Mesenchymal stem cell (in vitro differentiated cells and primary cell): ENCODE data around the gene SYTL3.
"Not testable (repeated sequence)": the region's sequence is repeated elsewhere in the genome, so short reads cannot be mapped to it uniquely, and the experiment has no call there.

Experiments used
- DNase-seq: peaks from one replicate; pipeline ENCODE4 v3.0.0-alpha.2; 2013
- H2AFZ ChIP-seq: one replicate; pipeline ENCODE4 v1.6.1; 2013; ENCODE audit warnings: low read depth, mild to moderate bottlenecking, control low read depth, inconsistent platforms, low read length, moderate library complexity
- H2AK5ac ChIP-seq: 2 replicates; pipeline ENCODE4 v1.6.1; 2013; ENCODE audit warnings: low read length, moderate library complexity, mild to moderate bottlenecking, inconsistent platforms; ENCODE audit not compliant: severe bottlenecking
- H2BK120ac ChIP-seq: one replicate; pipeline ENCODE4 v1.6.1; 2013; ENCODE audit warnings: low read depth, mild to moderate bottlenecking, inconsistent platforms, low read length, moderate library complexity
- H2BK12ac ChIP-seq, 2 experiments: one replicate each; pipeline ENCODE4 v1.6.1; 2013; ENCODE audit warnings: inconsistent platforms in 2 of 2, low read length in 2 of 2, mild to moderate bottlenecking in 2 of 2, moderate library complexity in 2 of 2, control low read depth in 1 of 2
- H2BK15ac ChIP-seq: one replicate; pipeline ENCODE4 v1.6.1; 2013; ENCODE audit warnings: mild to moderate bottlenecking, low read depth, inconsistent platforms; ENCODE audit not compliant: poor library complexity, severe bottlenecking
- H2BK5ac ChIP-seq: 2 replicates; pipeline ENCODE4 v1.6.1; 2013; ENCODE audit warnings: low read depth, mild to moderate bottlenecking, low read length, control low read depth, inconsistent platforms; ENCODE audit not compliant: poor library complexity, severe bottlenecking
- H3K14ac ChIP-seq, 2 experiments: one replicate each; pipeline ENCODE4 v1.6.1; 2013; ENCODE audit warnings: inconsistent platforms in 2 of 2, low read length in 2 of 2, control low read depth in 1 of 2, mild to moderate bottlenecking in 1 of 2, moderate library complexity in 1 of 2
- H3K18ac ChIP-seq, 2 experiments: one replicate each; pipeline ENCODE4 v1.6.1; 2013; ENCODE audit warnings: inconsistent platforms in 2 of 2, low read length in 2 of 2, control low read depth in 1 of 2, low read depth in 1 of 2, mild to moderate bottlenecking in 1 of 2
- H3K23ac ChIP-seq, 2 experiments: one replicate each; pipeline ENCODE4 v1.6.1; 2013; ENCODE audit warnings: inconsistent platforms in 2 of 2, low read length in 2 of 2, mild to moderate bottlenecking in 2 of 2, moderate library complexity in 2 of 2, control low read depth in 1 of 2
- H3K27ac ChIP-seq: 2 replicates; pipeline ENCODE4 v1.5.1; 2013; ENCODE audit warnings: mild to moderate bottlenecking, moderate library complexity, low read length, control low read depth, inconsistent platforms; ENCODE audit not compliant: poor library complexity, severe bottlenecking
- H3K27me3 ChIP-seq, 2 experiments: 2 replicates each; pipeline versions ENCODE4 v1.6.1 to v1.7.0; 2013; ENCODE audit warnings: low read length in 2 of 2, mild to moderate bottlenecking in 2 of 2, moderate library complexity in 2 of 2, control low read depth in 1 of 2, inconsistent platforms in 1 of 2; ENCODE audit not compliant: control insufficient read depth in 1 of 2, insufficient read depth in 1 of 2
- H3K36me3 ChIP-seq, 2 experiments: 2 replicates each; pipeline versions ENCODE4 v1.6.1 to v1.7.0; 2013; ENCODE audit warnings: low read length in 2 of 2, control low read depth in 1 of 2, inconsistent platforms in 1 of 2, low read depth in 1 of 2, mild to moderate bottlenecking in 1 of 2; ENCODE audit not compliant: insufficient read depth in 2 of 2, control insufficient read depth in 1 of 2
- H3K4ac ChIP-seq, 2 experiments: one replicate each; pipeline ENCODE4 v1.6.1; 2013; ENCODE audit warnings: inconsistent platforms in 2 of 2, low read length in 2 of 2, mild to moderate bottlenecking in 2 of 2, moderate library complexity in 2 of 2, control low read depth in 1 of 2, low read depth in 1 of 2
- H3K4me1 ChIP-seq: 2 replicates; pipeline ENCODE4 v1.6.1; 2013; ENCODE audit warnings: low read depth, low read length, control low read depth; ENCODE audit not compliant: control insufficient read depth, insufficient read depth
- H3K4me2 ChIP-seq: 2 replicates; pipeline ENCODE4 v1.6.1; 2013; ENCODE audit warnings: low read length, mild to moderate bottlenecking, inconsistent platforms; ENCODE audit not compliant: poor library complexity, severe bottlenecking
- H3K4me3 ChIP-seq, 2 experiments: 2 replicates each; pipeline versions ENCODE4 v1.5.1 to v1.7.0; 2013; ENCODE audit warnings: low read length in 2 of 2, mild to moderate bottlenecking in 2 of 2, control low read depth in 1 of 2, low read depth in 1 of 2; ENCODE audit not compliant: insufficient read depth in 1 of 2
- H3K79me1 ChIP-seq: replicated peaks from 2 replicates; pipeline ENCODE4 v1.6.1; 2013; ENCODE audit warnings: mild to moderate bottlenecking, control low read depth, low read length, inconsistent platforms; ENCODE audit not compliant: poor library complexity, severe bottlenecking
- H3K9ac ChIP-seq: 2 replicates; pipeline ENCODE4 v1.7.0; 2013; ENCODE audit warnings: mild to moderate bottlenecking, low read length, moderate library complexity
- H3K9me3 ChIP-seq: 2 replicates; pipeline ENCODE4 v1.7.0; 2013; ENCODE audit warnings: mild to moderate bottlenecking, low read length; ENCODE audit not compliant: control insufficient read depth
- H4K8ac ChIP-seq: one replicate; pipeline ENCODE4 v1.6.1; 2013; ENCODE audit warnings: inconsistent platforms, mild to moderate bottlenecking, low read length, moderate library complexity
- H4K91ac ChIP-seq: one replicate; pipeline ENCODE4 v1.6.1; 2013; ENCODE audit warnings: mild to moderate bottlenecking, low read length, inconsistent platforms
- WGBS: methylation state at CpG from one replicate; pipeline ENCODE4 v1.1.7; 2013; ENCODE audit warnings: mixed read lengths; 5-methylcytosine and 5-hydroxymethylcytosine counted together

SYTL3 gene

DNA sequence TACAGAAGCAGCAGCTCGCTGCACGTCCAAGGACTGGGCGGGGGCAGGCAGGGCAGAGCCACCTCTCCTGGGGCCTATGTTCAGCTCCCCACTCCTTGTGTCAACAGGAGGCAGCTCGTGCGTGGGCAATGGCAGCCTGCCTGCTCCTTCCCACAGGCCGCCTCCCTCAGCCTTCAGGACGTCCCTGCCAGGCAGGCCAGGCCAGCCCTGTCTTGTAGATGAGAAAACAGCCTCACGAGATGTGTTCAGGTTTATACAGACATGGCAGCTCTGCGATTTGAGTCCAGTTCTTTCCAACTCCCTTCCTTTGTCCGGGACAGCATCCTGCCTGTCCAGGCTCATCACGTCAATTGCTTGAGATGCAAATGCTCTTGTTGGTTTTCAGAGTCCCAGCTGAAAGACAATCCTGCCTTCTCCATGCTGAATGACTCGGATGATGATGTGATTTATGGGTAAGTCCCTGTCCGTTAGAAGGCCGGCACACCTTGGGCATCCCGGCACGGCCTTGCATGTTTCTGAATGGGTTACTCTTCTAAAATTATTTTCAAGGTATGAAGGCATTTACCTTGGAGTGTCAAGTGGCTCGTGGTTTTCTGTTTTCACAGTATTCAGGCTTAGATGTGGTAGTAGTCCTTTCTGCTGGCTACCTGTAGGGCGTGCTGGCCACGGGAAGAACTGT, 18.8 kb upstream of the SYTL3 start:
- no peak overlapping the region for H2AK5ac ChIP-seq
- peak overlapping the region in 1 of 2 experiments; percentile 72 for H3K14ac ChIP-seq
- H3K4me1 ChIP-seq, result peaks cover 4% of the 10 kb centered on the region
- peak overlapping the region in 1 of 2 experiments; percentile 60 for H3K4me3 ChIP-seq
- H2BK120ac ChIP-seq, result no peak overlapping the region
- DNase-seq, result no peak
- H2AFZ ChIP-seq, result no peak overlapping the region
- H4K8ac ChIP-seq, result no peak overlapping the region
- peak overlapping the region in 1 of 2 experiments; percentile 37 for H3K18ac ChIP-seq
- no peak overlapping the region for H3K23ac ChIP-seq
- 94% methylated on average over 19 of the region's 19 CpGs for WGBS
- peak overlapping the region; percentile 77 for H3K9ac ChIP-seq
- no peak overlapping the region for H2BK15ac ChIP-seq
- no peak overlapping the region for H4K91ac ChIP-seq
- H3K4me2 ChIP-seq, result no peak overlapping the region
- H3K27me3 ChIP-seq, result no peaks in the 10 kb centered on the region
- H3K27ac ChIP-seq, result no peak overlapping the region
- no peak overlapping the region for H3K4ac ChIP-seq
- H3K36me3 ChIP-seq, result peaks cover 57 to 66% of the 10 kb centered on the region in 2 experiments
- H3K9me3 ChIP-seq, result no peaks in the 10 kb centered on the region
- peaks cover 24% of the 10 kb centered on the region for H3K79me1 ChIP-seq
- H2BK5ac ChIP-seq, result no peak overlapping the region
- H2BK12ac ChIP-seq, result peak overlapping the region in 1 of 2 experiments; percentile 38

DNA sequence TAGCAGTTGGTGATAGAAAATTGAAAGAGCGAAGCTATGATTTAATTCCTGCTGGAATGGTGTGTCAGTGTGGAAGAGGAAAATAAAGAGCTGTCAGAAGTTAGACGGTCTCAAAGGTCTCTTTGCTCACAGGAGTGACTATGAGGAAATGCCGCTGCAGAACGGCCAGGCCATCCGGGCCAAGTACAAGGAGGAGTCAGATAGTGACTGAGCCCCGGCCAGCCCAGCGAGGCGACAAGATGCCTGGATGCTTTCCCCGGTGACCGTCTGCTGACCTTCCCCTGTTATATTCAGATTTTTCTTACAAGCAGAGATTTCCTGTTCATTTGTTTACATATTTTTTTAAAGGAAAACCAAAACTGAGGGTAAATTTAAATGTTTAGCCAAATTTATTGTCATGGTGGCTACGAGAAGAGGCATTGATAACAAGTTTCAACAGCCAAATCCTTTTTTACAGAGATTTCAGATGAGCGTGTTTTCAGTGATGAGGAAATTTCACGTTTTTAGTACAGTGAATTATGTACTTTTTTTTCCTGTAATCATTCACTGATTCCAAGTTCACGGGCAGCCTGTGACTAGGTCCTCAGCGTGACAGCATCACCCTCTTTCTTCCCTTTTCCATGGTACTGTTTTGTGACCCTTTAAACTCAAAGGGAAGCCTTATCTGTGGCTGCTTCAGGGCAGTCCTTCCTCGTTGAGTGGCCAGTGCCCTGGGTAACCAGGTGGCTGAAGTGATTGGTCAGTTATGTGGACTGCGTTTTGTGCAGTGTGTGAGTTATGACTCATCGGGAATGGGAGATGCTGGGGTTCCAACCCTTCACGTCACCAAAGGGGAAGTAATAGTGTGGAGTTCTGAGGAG, 17.9 kb upstream of the SYTL3 start:
- peak overlapping the region; percentile 35 for H4K8ac ChIP-seq
- no peak overlapping the region for H2AK5ac ChIP-seq
- H3K4ac ChIP-seq, result no peak overlapping the region
- H4K91ac ChIP-seq, result no peak overlapping the region
- peak overlapping the region in 1 of 2 experiments; percentile 60 for H3K4me3 ChIP-seq
- peak; percentile 85 for DNase-seq
- no peak overlapping the region for H2AFZ ChIP-seq
- no peaks in the 10 kb centered on the region for H3K27me3 ChIP-seq
- peaks cover 20% of the 10 kb centered on the region for H3K79me1 ChIP-seq
- H2BK15ac ChIP-seq, result no peak overlapping the region
- H3K9ac ChIP-seq, result peak overlapping the region; percentile 77
- no peak overlapping the region for H2BK12ac ChIP-seq
- H2BK120ac ChIP-seq, result no peak overlapping the region
- peak overlapping the region in 1 of 2 experiments; percentile 52 for H3K18ac ChIP-seq
- peaks cover 4% of the 10 kb centered on the region for H3K4me1 ChIP-seq
- H3K4me2 ChIP-seq, result no peak overlapping the region
- H2BK5ac ChIP-seq, result no peak overlapping the region
- 58% methylated on average over 17 of the region's 19 CpGs for WGBS
- no peak overlapping the region for H3K23ac ChIP-seq
- H3K14ac ChIP-seq, result no peak overlapping the region
- peaks cover 54 to 66% of the 10 kb centered on the region in 2 experiments for H3K36me3 ChIP-seq
- no peaks in the 10 kb centered on the region for H3K9me3 ChIP-seq
- peak overlapping the region; percentile 80 for H3K27ac ChIP-seq

GRCh38 chr6:158632538-158633119, 17.2 kb upstream of the SYTL3 start:
- not testable (repeated sequence) for H3K27me3 ChIP-seq, DNase-seq, H2BK5ac ChIP-seq, H2BK12ac ChIP-seq, H3K9me3 ChIP-seq, H3K4ac ChIP-seq, H2AK5ac ChIP-seq, H3K4me1 ChIP-seq, H2BK120ac ChIP-seq, H4K8ac ChIP-seq, H3K18ac ChIP-seq, H3K14ac ChIP-seq, H4K91ac ChIP-seq, H3K23ac ChIP-seq, H2AFZ ChIP-seq, H3K4me2 ChIP-seq, H2BK15ac ChIP-seq
- Histone ChIP-seq H3K36me3 (peaks cover 50 to 66% of the 10 kb centered on the region in 2 experiments), H3K9ac (peak overlapping the region; percentile 77), H3K79me1 (peaks cover 15% of the 10 kb centered on the region), H3K27ac (peak overlapping the region; percentile 80), H3K4me3 (peak overlapping the region in 1 of 2 experiments; percentile 60)
- WGBS, result 94% methylated on average over 1 of the region's 3 CpGs

GRCh38 chr6:158633127-158633526, 16.7 kb upstream of the SYTL3 start:
- H3K36me3 ChIP-seq, result peaks cover 45 to 63% of the 10 kb centered on the region in 2 experiments
- peaks cover 4% of the 10 kb centered on the region for H3K4me1 ChIP-seq
- H3K14ac ChIP-seq, result no peak overlapping the region
- H2AK5ac ChIP-seq, result no peak overlapping the region
- H2AFZ ChIP-seq, result no peak overlapping the region
- H3K27me3 ChIP-seq, result no peaks in the 10 kb centered on the region
- H3K18ac ChIP-seq, result no peak overlapping the region
- no peak for DNase-seq
- H3K9ac ChIP-seq, result no peak overlapping the region
- H2BK5ac ChIP-seq, result no peak overlapping the region
- no peak overlapping the region for H3K23ac ChIP-seq
- no peak overlapping the region for H4K8ac ChIP-seq
- no peak overlapping the region for H2BK15ac ChIP-seq
- no peak overlapping the region for H3K4me3 ChIP-seq
- H3K4me2 ChIP-seq, result no peak overlapping the region
- H2BK120ac ChIP-seq, result no peak overlapping the region
- no peak overlapping the region for H4K91ac ChIP-seq
- 97% methylated on average over 11 of the region's 11 CpGs for WGBS
- no peak overlapping the region for H2BK12ac ChIP-seq
- no peak overlapping the region for H3K27ac ChIP-seq
- H3K9me3 ChIP-seq, result no peaks in the 10 kb centered on the region
- H3K79me1 ChIP-seq, result peaks cover 11% of the 10 kb centered on the region
- H3K4ac ChIP-seq, result no peak overlapping the region
